IPS-18c (cell line): Measurements from ENCODE around the gene PLA2G4F.

Experiments used
- H3K4me3 ChIP-seq: 2 replicates; pipeline ENCODE4 v1.7.0; 2013; ENCODE audit warnings: low read depth, mild to moderate bottlenecking, low read length, moderate library complexity; ENCODE audit not compliant: insufficient read depth
- H3K9me3 ChIP-seq: one replicate; pipeline ENCODE4 v1.6.1; 2013; ENCODE audit warnings: mild to moderate bottlenecking, low read length, moderate library complexity; ENCODE audit not compliant: control insufficient read depth, insufficient read depth

Gene PLA2G4F

DNA sequence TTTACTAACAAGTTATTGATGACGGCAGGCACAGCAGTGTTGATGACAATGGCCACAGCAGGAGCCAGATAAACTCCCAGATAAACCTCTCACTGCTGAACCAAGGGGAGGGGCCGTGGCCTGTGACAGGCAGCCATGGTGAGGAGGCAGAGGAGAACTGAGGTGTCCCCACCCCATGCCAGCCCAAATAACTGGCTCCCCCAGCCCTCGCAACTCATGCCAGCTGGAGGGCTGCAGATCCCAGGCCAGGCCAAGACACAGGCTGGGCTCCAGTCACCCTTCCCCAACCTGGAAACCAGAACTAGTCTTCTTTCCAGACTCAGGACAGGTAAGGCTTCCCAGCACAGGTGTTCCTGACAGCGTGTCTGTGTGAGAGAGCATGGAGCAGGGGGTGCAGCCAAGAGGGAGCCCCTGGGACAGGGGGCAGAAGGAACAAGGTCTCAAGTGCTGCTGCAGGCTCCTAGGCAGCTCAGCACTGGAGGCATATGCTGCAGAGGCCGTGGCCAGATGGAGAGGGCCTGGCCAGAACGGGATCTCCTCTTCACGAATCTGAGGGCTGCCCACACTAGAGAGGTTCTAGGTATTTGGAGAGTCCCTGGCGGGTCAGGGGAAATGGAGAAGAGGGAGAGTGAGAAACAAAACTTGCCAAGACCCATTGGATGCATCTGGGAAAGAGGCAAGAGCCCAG, 15.9 kb downstream of the PLA2G4F start:
- Histone ChIP-seq H3K9me3 (peaks cover 2% of the 10 kb centered on the region), H3K4me3 (no peak overlapping the region)

GRCh38 chr15:42139596-42139995, 16.8 kb downstream of the PLA2G4F start:
- no peak overlapping the region for H3K4me3 ChIP-seq
- peaks cover 2% of the 10 kb centered on the region for H3K9me3 ChIP-seq

- Histone ChIP-seq H3K9me3 (peaks cover 2% of the 10 kb centered on the region), H3K4me3 (no peak overlapping the region)
Observed at GRCh38 chr15:42138968-42139386, 17.5 kb downstream of the PLA2G4F start.

DNA sequence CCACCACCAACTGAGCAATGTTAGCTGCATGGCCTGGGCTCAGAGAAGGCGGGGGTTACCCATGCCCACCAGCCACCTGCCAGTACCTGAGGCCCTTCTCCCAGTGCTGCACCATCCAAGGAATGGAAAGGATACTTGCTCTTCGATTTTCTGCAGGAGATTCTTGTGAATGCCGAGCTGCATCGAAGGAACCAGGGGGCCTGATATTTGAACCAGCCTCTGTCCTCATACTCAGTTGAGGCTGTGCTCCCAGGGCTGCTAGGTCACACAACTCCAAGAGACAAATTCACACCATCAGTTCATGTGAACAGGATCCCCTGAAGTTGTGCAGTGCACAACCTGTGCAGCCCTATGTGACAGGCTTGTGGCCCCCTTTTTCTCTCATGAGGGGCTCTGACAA, 18.0 kb downstream of the PLA2G4F start:
- Histone ChIP-seq H3K9me3 (peaks cover 2% of the 10 kb centered on the region), H3K4me3 (no peak overlapping the region)

- no peak overlapping the region for H3K4me3 ChIP-seq
- peaks cover 2% of the 10 kb centered on the region for H3K9me3 ChIP-seq
Observed at GRCh38 chr15:42137461-42138261, 18.8 kb downstream of the PLA2G4F start.

DNA sequence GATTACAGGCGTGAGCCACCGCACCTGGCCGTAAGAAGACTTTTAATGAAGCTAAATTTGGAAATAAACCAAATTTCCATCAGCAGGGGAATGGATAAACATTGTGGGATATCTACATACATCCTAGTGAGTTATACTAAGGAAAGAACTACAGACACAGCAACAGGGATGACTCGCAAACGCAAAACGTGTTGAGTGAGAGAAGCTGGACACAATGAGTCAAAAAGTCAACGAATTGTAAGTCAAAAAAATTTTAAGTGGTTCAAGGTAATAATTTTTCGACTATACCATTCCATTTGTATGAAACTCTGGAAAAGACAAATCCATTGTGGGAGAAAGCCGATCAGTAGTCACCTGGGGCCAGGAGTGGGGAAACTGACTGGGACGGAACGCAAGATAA, 19.9 kb downstream of the PLA2G4F start:
- peaks cover 2% of the 10 kb centered on the region for H3K9me3 ChIP-seq
- H3K4me3 ChIP-seq = no peak overlapping the region

GRCh38 chr15:42135351-42135750, 21.1 kb downstream of the PLA2G4F start:
- Histone ChIP-seq H3K4me3 (no peak overlapping the region), H3K9me3 (no peaks in the 10 kb centered on the region)

GRCh38 chr15:42134617-42135245, 21.7 kb downstream of the PLA2G4F start:
- no peak overlapping the region for H3K4me3 ChIP-seq
- H3K9me3 ChIP-seq = no peaks in the 10 kb centered on the region

DNA sequence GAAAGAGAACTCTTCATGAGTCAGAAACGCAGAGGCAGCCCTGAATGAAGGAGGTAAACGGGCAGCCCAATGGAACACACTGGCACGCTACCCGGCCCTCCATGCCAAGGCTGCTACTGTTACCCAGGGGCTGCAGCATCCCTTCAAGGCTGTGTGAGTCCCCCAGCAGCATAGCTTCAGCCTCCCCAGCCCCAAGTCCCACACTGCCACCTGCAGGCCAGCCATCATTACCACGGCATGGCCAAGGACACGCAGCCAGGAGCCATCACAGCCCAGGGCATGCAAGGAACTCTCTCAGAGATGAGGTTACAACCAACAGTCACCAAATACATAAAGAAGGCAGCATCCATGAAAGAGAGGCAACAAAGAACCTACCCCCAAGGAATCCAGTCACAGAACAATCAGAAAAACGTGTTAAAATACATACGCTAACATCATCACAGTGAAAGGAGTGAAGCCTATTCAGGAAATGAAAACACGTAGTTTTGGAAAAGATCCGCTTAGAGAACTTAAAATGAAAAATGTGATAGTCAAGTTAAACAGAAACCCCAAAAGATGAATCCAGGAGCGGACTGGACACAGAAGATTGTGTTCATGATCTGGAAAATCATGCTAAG, 22.4 kb downstream of the PLA2G4F start:
- H3K4me3 ChIP-seq = no peak overlapping the region
- H3K9me3 ChIP-seq = no peaks in the 10 kb centered on the region

DNA sequence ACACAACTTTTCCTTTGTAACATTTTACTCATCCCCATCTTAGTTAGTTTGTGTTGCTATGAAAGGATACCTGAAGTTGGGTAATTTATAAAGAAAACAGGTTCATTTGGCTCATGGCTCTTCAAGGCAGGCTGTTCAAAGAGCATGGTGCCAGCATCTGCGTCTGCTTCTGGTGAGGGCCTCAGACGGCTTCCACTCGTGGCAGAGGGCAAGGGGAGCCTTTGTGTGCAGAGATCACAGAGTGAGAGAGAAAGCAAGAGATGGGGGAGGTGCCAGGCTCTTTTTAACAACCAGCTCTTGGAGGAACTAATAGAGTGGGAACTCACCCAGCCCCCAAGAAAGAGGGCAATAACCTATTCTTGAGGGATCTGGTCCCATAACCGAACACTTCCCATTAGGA, 23.1 kb downstream of the PLA2G4F start:
- Histone ChIP-seq H3K9me3 (no peaks in the 10 kb centered on the region), H3K4me3 (no peak overlapping the region)

DNA sequence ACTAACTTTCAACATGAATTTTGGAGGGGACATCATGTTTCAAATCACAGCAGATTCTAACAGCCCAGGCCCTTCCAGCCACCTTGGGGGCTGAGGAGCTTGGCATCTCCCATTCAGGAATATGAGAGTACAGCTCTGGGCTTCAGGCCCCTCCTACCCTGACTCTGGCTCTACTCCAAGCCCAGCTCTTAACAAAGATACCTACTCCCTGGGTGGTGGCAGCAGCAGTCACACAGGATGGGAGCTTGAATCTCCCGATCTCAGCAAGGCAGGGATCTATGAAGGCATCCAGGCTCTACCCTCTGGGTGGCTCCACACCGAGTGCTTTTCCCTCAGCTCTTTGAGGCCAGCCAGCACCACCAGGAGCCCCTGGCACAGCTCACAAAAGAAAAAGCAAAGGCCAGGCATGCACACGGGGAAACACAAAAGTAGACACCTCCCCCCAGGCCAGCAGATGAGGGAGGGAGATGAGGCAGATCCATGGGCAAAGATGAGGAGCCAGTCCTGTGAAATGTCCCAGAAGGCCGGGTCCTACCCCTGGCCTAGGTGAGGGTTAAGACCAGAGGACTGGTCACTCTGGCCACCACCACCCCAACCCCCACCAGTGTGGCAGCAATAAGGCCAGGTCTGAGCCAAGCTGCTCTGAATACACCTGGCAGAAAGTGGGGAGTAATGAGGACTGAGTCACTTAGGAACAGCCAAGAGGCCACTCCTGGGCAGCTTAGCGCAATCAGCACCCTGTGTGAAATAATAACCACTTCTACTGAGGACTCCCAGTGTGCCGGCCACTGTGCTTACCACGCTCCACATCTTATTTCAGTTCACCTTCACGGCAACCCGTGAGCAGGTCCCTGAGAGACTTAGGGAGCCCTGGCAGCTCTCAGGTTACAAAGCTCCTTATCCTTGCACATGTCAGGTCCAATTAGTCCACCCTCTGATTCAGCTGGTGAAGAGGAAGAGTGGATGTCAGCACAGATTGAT, 24.3 kb downstream of the PLA2G4F start:
- H3K4me3 ChIP-seq = no peak overlapping the region
- H3K9me3 ChIP-seq = no peaks in the 10 kb centered on the region

- H3K4me3 ChIP-seq = no peak overlapping the region
- no peaks in the 10 kb centered on the region for H3K9me3 ChIP-seq
Observed at GRCh38 chr15:42131006-42131405, 25.4 kb downstream of the PLA2G4F start.

- Histone ChIP-seq H3K4me3 (no peak overlapping the region), H3K9me3 (no peaks in the 10 kb centered on the region)
Observed at GRCh38 chr15:42130246-42130986, 26.0 kb downstream of the PLA2G4F start.

DNA sequence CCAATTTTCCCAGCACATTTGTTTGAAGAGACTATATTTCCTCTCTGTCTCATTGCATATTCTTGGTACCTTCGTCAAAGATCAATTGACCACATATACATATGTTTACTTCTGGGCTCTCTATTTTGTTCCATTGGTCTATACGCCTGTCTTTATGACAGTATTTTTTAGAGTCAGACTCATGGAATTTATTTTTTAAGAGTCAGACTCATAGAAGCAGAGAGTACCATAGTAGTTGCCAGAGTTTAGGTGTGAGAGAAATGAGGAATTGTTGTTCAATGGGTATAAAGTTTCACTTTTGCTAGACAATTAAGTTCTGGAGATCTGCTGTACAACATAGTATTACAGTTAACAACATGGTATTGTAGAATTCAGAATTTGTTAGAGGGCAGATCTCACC, 27.1 kb downstream of the PLA2G4F start:
- Histone ChIP-seq H3K9me3 (no peaks in the 10 kb centered on the region), H3K4me3 (no peak overlapping the region)

- no peaks in the 10 kb centered on the region for H3K9me3 ChIP-seq
- no peak overlapping the region for H3K4me3 ChIP-seq
Observed at GRCh38 chr15:42128476-42128875, 28.0 kb downstream of the PLA2G4F start.

DNA sequence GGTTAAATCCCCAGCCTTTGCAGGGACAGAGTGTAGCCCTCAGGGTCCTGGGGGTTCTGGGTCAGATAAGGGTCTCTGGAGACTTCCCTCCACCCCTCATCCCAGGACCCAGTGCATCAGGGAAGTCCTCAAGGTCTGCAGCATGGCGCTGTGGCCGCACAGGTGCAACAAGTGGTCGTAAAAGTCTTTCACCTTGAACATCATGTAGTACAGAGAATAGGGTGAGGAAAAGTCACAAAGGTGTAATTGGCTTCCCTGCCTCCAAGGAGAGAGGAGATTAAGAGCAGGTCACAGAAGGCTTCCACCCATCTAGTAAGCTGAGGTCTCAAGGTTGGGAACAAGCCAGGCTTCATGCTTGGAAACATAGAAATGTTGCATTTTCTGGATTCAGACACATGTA, 32.9 kb downstream of the PLA2G4F start:
- H3K4me3 ChIP-seq = no peak overlapping the region
- no peaks in the 10 kb centered on the region for H3K9me3 ChIP-seq
